MCF 10A (cell line): Measurements from ENCODE around the gene MYO9A. TPM values are rescaled to one million over a fixed set of nuclear protein-coding genes. Genes with fewer than 3 reads are reported as not detected.

Experiments
- BruUV-seq: library from RNA; stranded (reverse); fragments of 400-500 nt; replicated peaks from 2 replicates; lab custom pipeline; 2021; lab: Mats Ljungman, UMichigan
- CTCF ChIA-PET: fragments of 300-600 bp; sonication (Branson Sonifier 250); formaldehyde crosslinking; extraction: SDS; loops from one replicate; lab custom pipeline; 2021; ENCODE audit warnings: antibody characterized with exemption, inconsistent platforms; lab: Yijun Ruan, JAX
- POLR2A ChIA-PET: fragments of 300-600, 350-650 bp; sonication (Branson Sonifier 250); formaldehyde crosslinking; extraction: SDS; loops from one replicate; lab custom pipeline; 2020; ENCODE audit warnings: antibody characterized with exemption, inconsistent platforms; lab: Yijun Ruan, JAX
- DNase-seq: peaks from one replicate; pipeline ENCODE4 v3.0.0-alpha.2; 2018; ENCODE audit not compliant: unreplicated experiment
- H3K27ac Mint-ChIP-seq: one replicate; pipeline ENCODE4 v1.8.0; 2022; ENCODE audit warnings: mild to moderate bottlenecking, low read depth, mixed read lengths; ENCODE audit not compliant: unreplicated experiment
- H3K27me3 Mint-ChIP-seq: one replicate; pipeline ENCODE4 v1.8.0; 2022; ENCODE audit warnings: mixed read lengths; ENCODE audit not compliant: insufficient read depth, unreplicated experiment
- H3K36me3 Mint-ChIP-seq: one replicate; pipeline ENCODE4 v1.8.0; 2022; ENCODE audit warnings: mild to moderate bottlenecking, moderate library complexity, mixed read lengths; ENCODE audit not compliant: insufficient read depth, unreplicated experiment
- H3K4me1 Mint-ChIP-seq: one replicate; pipeline ENCODE4 v1.8.0; 2022; ENCODE audit warnings: mixed read lengths; ENCODE audit not compliant: insufficient read depth, unreplicated experiment
- H3K4me3 Mint-ChIP-seq: one replicate; pipeline ENCODE4 v1.8.0; 2022; ENCODE audit warnings: mild to moderate bottlenecking, moderate library complexity, mixed read lengths; ENCODE audit not compliant: unreplicated experiment
- H3K9me3 Mint-ChIP-seq: one replicate; pipeline ENCODE4 v1.8.0; 2022; ENCODE audit warnings: mixed read lengths; ENCODE audit not compliant: unreplicated experiment
- intact Hi-C: fragments of 100-400 bp; cut with micrococcal nuclease; formaldehyde crosslinking; loops from 2 replicates; pipeline ENCODE4 v1.14.1; 2022
- total RNA-seq: library from RNA; stranded (reverse); gene quantifications from 2 replicates; pipeline ENCODE4 v1.2.3, GENCODE V29; 2022
- TF ChIP-seq, protein P1 (sequence below): fragments of 200-600 bp; IDR thresholded peaks from one replicate; pipeline ENCODE4 v1.8.0; 2022; ENCODE audit warnings: antibody characterized with exemption, mild to moderate bottlenecking; ENCODE audit not compliant: unreplicated experiment

MYO9A gene
- total RNA-seq, 1 experiment from 2014 or later = 40.8 TPM

DNA sequence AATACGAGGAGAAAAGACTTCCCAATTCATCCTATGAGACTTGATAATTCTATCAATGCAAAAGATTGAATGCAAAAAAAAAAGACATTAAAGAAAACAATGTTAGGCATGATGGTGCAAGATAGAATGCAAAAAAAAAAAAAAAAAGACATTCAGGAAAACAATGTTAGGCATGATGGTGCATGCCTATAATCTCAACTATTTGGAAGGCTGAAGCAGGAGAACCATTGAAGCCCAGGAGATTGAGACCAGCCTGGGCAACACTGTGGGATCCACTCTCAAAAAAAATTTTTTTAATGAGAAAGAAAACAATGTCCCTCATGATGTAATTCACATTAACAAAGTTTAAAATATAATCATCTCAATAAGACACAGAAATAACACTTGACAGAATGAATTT, 75.9 kb downstream of the MYO9A start:
- no TSS peak for BruUV-seq
- intact Hi-C loops = no loop called here
- Mint-ChIP-seq H3K9me3 (no peaks in the 10 kb centered on the region), H3K27me3 (no peaks in the 10 kb centered on the region), H3K36me3 (peaks cover 40% of the 10 kb centered on the region), H3K4me1 (peaks cover 12% of the 10 kb centered on the region), H3K4me3 (no peak overlapping the region), H3K27ac (peak overlapping the region; percentile 75)
- CTCF ChIA-PET = interaction anchor here (0.6 to 2.1 kb wide), 2 partner anchors 114 to 152 kb away, joined by 5 to 8 read pairs; no protein-coding TSS in a partner anchor
- POLR2A ChIA-PET = interaction anchor here (0.7 to 1.4 kb wide), 3 partner anchors 11 to 74 kb away, joined by 3 read pairs; no protein-coding TSS in a partner anchor
- TF ChIP-seq, protein P1, sequence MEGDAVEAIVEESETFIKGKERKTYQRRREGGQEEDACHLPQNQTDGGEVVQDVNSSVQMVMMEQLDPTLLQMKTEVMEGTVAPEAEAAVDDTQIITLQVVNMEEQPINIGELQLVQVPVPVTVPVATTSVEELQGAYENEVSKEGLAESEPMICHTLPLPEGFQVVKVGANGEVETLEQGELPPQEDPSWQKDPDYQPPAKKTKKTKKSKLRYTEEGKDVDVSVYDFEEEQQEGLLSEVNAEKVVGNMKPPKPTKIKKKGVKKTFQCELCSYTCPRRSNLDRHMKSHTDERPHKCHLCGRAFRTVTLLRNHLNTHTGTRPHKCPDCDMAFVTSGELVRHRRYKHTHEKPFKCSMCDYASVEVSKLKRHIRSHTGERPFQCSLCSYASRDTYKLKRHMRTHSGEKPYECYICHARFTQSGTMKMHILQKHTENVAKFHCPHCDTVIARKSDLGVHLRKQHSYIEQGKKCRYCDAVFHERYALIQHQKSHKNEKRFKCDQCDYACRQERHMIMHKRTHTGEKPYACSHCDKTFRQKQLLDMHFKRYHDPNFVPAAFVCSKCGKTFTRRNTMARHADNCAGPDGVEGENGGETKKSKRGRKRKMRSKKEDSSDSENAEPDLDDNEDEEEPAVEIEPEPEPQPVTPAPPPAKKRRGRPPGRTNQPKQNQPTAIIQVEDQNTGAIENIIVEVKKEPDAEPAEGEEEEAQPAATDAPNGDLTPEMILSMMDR = no peak
- DNase-seq = peak; percentile 4

DNA sequence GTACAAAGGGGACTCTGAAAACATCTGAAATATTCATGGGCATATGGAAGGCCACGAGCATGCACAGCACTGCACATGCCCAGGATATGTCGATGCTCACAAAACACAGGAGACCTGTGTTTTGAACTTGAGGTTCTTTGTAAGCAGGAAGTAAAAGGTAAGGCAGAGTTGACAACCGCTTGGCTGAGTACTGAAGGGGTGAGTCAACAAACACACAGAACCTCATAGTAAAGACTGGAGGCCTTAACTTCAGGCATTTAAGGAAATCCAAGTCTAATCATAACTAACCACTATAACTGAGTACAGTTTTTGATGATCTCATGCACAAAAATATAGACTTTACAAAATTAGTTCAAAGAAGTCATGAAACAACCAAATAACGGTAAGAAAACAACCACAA, 80.6 kb downstream of the MYO9A start:
- H3K4me1 Mint-ChIP-seq = peaks cover 6% of the 10 kb centered on the region
- intact Hi-C loops = no loop called here
- POLR2A ChIA-PET = no interaction called here

DNA sequence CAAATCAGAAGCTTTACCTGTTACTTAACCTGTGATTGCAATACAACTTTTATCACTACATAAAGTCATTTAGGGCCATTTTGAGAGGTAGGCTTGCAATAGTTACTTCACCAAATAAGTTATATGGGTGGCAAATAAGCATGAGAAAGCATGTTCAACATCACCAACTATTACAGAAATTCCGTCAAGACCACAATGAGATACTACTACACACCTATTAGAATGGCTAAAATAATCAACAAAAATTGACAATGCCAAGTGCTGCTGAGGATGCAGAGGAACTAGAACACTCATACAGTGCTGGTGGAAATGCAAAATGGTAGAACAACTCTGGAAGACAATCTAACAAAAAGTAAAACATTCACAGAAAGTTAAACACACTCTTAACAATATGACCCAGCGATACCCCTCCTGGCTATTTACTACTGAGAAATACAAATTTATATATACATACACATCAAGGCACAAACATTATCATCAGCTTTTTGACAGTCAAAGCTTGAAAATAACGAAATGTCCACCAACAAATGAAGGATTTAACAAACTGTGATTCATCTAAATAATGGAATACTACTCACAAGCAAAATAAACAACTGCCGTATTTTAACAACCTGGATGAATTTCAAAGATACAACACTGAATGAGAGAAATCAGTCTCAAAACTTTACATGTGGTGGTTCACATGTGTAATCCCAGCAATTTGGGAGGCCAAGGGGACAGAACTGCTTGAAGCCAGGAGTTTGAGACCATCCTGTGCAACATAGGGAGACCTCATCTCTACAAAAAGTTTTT, 82.9 kb downstream of the MYO9A start:
- H3K4me1 Mint-ChIP-seq = no peaks in the 10 kb centered on the region
- no TSS peak for BruUV-seq
- no peaks in the 10 kb centered on the region for H3K9me3 Mint-ChIP-seq
- H3K27me3 Mint-ChIP-seq = no peaks in the 10 kb centered on the region
- H3K4me3 Mint-ChIP-seq = no peak overlapping the region
- POLR2A ChIA-PET = interaction anchor here (0.9 to 1.0 kb wide), 2 partner anchors 23 to 27 kb away, joined by 3 read pairs; no protein-coding TSS in a partner anchor
- TF ChIP-seq, protein P1 = no peak
- no peak for DNase-seq
- CTCF ChIA-PET = interaction anchor here (0.8 kb wide), 1 partner anchor 40 kb away, joined by 3 read pairs; no protein-coding TSS in a partner anchor
- H3K27ac Mint-ChIP-seq = no peak overlapping the region
- peaks cover 17% of the 10 kb centered on the region for H3K36me3 Mint-ChIP-seq
- intact Hi-C loops = no loop called here

More for the DNA sequence above, 80.6 kb downstream of the MYO9A start:
- DNase-seq = no peak
- Mint-ChIP-seq H3K9me3 (no peaks in the 10 kb centered on the region), H3K27ac (no peak overlapping the region), H3K4me3 (no peak overlapping the region), H3K27me3 (no peaks in the 10 kb centered on the region), H3K36me3 (peaks cover 21% of the 10 kb centered on the region)
- TF ChIP-seq, protein P1 = no peak
- no TSS peak for BruUV-seq
- CTCF ChIA-PET = interaction anchor here (0.7 kb wide), 1 partner anchor 71 kb away, joined by 3 read pairs; no protein-coding TSS in a partner anchor

DNA sequence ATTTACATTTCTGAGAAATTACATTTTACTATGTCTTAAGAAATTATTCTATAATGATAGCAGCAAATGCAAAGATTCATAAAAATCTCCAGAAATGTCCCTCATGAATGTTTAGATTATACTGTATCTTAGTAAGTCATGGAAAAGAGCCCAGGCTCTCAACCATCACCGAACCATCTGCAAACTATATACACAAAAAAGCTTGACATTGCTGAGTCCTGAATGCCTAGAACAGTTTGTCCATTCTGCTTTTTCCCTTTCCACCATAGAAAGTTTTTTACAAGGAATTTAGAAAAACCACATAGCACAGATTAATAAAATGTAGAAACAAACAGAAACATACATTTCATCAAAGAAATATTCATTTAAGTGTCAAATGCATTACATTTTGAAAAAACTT, 83.6 kb downstream of the MYO9A start:
- Mint-ChIP-seq H3K4me1 (no peaks in the 10 kb centered on the region), H3K27ac (no peak overlapping the region), H3K4me3 (no peak overlapping the region), H3K27me3 (no peaks in the 10 kb centered on the region), H3K9me3 (no peaks in the 10 kb centered on the region), H3K36me3 (peaks cover 24% of the 10 kb centered on the region)
- POLR2A ChIA-PET = no interaction called here
- intact Hi-C loops = no loop called here
- CTCF ChIA-PET = interaction anchor here (0.8 to 1.7 kb wide), 2 partner anchors 41 to 122 kb away, joined by 3 to 4 read pairs; no protein-coding TSS in a partner anchor
- no TSS peak for BruUV-seq
- TF ChIP-seq, protein P1 = no peak
- no peak for DNase-seq
